Parathyroid adenoma (tissue), 2 donors: ENCODE measurements around the gene C5orf15.

Experiments used
- H2AFZ ChIP-seq: fragments of 300-600 bp; sonication (generic); one replicate; pipeline ENCODE4 v1.7.0; 2017; ENCODE audit warnings: antibody characterized with exemption, mild to moderate bottlenecking
- H3K27ac ChIP-seq: fragments of 300-600 bp; sonication (generic); one replicate; pipeline ENCODE4 v1.7.0; 2017
- H3K27me3 ChIP-seq: fragments of 300-600 bp; sonication (generic); one replicate; pipeline ENCODE4 v1.7.0; 2017; ENCODE audit warnings: low read length; ENCODE audit not compliant: control insufficient read depth, insufficient read depth
- H3K36me3 ChIP-seq: fragments of 300-600 bp; sonication (generic); one replicate; pipeline ENCODE4 v1.7.0; 2017; ENCODE audit warnings: low read length; ENCODE audit not compliant: control insufficient read depth, insufficient read depth
- H3K4me1 ChIP-seq: fragments of 300-600 bp; sonication (generic); one replicate; pipeline ENCODE4 v1.7.0; 2017; ENCODE audit warnings: control low read depth
- H3K4me2 ChIP-seq: fragments of 300-600 bp; sonication (generic); one replicate; pipeline ENCODE4 v1.7.0; 2017; ENCODE audit warnings: low read length
- H3K4me3 ChIP-seq: fragments of 300-600 bp; sonication (generic); one replicate; pipeline ENCODE4 v1.7.0; 2017; ENCODE audit warnings: low read depth, low read length
- H3K79me2 ChIP-seq: fragments of 300-600 bp; sonication (generic); one replicate; pipeline ENCODE4 v1.7.0; 2017; ENCODE audit warnings: control low read depth
- H3K9ac ChIP-seq: fragments of 300-600 bp; sonication (generic); one replicate; pipeline ENCODE4 v1.7.0; 2017; ENCODE audit warnings: mild to moderate bottlenecking
- H3K9me3 ChIP-seq: fragments of 300-600 bp; sonication (generic); one replicate; pipeline ENCODE4 v1.7.0; 2017; ENCODE audit warnings: low read length; ENCODE audit not compliant: control insufficient read depth
- TF ChIP-seq, protein P1 (sequence below): fragments of 300-600 bp; sonication (generic); IDR thresholded peaks from one replicate; pipeline ENCODE4 v1.7.0; 2017; ENCODE audit warnings: antibody characterized with exemption, mild to moderate bottlenecking
- donor health status: primary hyperparathyroidism.

The C5orf15 gene

DNA sequence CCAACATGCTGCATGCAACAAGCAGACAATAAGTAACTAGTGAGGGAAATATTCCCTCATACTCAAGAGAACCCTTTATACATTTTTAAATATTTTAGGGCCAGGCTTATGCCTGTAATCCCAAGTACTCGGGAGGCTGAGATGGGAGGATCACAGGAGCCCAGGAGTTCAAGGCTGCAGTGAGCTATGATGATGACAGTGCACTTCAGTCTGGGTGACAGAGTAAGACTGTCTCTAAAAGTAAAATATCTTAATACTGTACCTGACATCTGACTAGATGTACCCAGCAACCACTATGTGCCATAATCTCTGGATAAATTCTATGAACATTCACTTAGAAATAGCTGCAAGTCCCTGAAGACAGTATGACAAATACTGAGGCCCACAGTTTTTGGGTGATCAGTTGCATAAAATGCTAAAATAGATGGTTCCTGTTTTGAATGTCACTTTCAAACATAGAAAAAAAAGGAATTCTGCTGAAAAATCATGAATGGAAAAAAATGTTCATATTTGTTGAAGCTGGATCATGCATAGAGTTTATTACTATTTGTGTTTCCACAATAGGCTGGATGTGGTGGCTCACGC, 2.0 kb upstream of the C5orf15 start:
- no peak overlapping the region for H3K27ac ChIP-seq
- no peaks in the 10 kb centered on the region for H3K36me3 ChIP-seq
- no peaks in the 10 kb centered on the region for H3K9me3 ChIP-seq
- no peaks in the 10 kb centered on the region for H3K79me2 ChIP-seq
- no peak overlapping the region for H3K4me2 ChIP-seq
- H3K4me1 ChIP-seq, result no peaks in the 10 kb centered on the region
- no peak overlapping the region for H2AFZ ChIP-seq
- no peak overlapping the region for H3K4me3 ChIP-seq
- H3K9ac ChIP-seq, result no peak overlapping the region
- H3K27me3 ChIP-seq, result no peaks in the 10 kb centered on the region
- TF ChIP-seq, protein P1, sequence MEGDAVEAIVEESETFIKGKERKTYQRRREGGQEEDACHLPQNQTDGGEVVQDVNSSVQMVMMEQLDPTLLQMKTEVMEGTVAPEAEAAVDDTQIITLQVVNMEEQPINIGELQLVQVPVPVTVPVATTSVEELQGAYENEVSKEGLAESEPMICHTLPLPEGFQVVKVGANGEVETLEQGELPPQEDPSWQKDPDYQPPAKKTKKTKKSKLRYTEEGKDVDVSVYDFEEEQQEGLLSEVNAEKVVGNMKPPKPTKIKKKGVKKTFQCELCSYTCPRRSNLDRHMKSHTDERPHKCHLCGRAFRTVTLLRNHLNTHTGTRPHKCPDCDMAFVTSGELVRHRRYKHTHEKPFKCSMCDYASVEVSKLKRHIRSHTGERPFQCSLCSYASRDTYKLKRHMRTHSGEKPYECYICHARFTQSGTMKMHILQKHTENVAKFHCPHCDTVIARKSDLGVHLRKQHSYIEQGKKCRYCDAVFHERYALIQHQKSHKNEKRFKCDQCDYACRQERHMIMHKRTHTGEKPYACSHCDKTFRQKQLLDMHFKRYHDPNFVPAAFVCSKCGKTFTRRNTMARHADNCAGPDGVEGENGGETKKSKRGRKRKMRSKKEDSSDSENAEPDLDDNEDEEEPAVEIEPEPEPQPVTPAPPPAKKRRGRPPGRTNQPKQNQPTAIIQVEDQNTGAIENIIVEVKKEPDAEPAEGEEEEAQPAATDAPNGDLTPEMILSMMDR, result no peak

GRCh38 chr5:133969654-133970324, 1.4 kb upstream of the C5orf15 start:
- H3K4me3 ChIP-seq, result no peak overlapping the region

GRCh38 chr5:133967698-133968203, 674 bp downstream of the C5orf15 start:
- H3K27me3 ChIP-seq, result no peaks in the 10 kb centered on the region
- peak overlapping the region; percentile 92 for H2AFZ ChIP-seq
- H3K4me1 ChIP-seq, result peaks cover 3% of the 10 kb centered on the region
- no peaks in the 10 kb centered on the region for H3K36me3 ChIP-seq
- H3K9ac ChIP-seq, result peak overlapping the region; percentile 62
- peak overlapping the region; percentile 96 for H3K4me3 ChIP-seq
- peak overlapping the region; percentile 90 for H3K4me2 ChIP-seq
- peak overlapping the region; percentile 86 for H3K27ac ChIP-seq
- H3K9me3 ChIP-seq, result no peaks in the 10 kb centered on the region
- TF ChIP-seq, protein P1, result no peak
- H3K79me2 ChIP-seq, result peaks cover 2% of the 10 kb centered on the region

More at GRCh38 chr5:133969654-133970324, 1.4 kb upstream of the C5orf15 start:
- Histone ChIP-seq H2AFZ (no peak overlapping the region), H3K27ac (no peak overlapping the region), H3K27me3 (no peaks in the 10 kb centered on the region), H3K9ac (no peak overlapping the region), H3K4me1 (no peaks in the 10 kb centered on the region), H3K9me3 (no peaks in the 10 kb centered on the region), H3K36me3 (no peaks in the 10 kb centered on the region), H3K4me2 (no peak overlapping the region), H3K79me2 (no peaks in the 10 kb centered on the region)
- TF ChIP-seq, protein P1, result no peak

DNA sequence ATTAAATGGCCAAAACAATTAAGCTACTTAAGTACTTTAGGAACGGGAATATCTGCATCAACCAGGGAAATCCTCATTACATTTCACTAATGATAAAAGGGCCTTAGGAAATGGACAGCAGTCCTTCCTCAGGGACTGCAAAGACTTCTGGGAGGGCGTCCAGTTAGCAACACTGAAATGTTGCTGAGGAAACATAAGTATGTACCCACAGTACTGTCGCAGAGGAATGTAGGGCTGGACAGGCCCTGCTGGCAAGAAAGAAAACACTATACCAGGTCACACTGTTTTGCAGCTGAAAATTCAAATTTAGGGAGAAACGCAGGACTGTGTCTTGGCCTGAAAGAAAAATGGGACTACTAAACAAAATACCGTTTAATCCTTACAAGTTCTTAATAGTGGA, 1.3 kb downstream of the C5orf15 start:
- Histone ChIP-seq H3K27ac (peak overlapping the region; percentile 86), H3K4me3 (peak overlapping the region; percentile 96), H3K79me2 (peaks cover 2% of the 10 kb centered on the region), H3K4me2 (peak overlapping the region; percentile 90), H3K9me3 (no peaks in the 10 kb centered on the region), H3K36me3 (no peaks in the 10 kb centered on the region), H2AFZ (no peak overlapping the region), H3K9ac (no peak overlapping the region), H3K27me3 (no peaks in the 10 kb centered on the region), H3K4me1 (peaks cover 8% of the 10 kb centered on the region)
- TF ChIP-seq, protein P1, result no peak
